ENCODE measurements around the gene SLC11A1.
A peak's percentile ranks its signal among the peaks of the same experiment; 100 is the strongest.

The SLC11A1 gene

DNA sequence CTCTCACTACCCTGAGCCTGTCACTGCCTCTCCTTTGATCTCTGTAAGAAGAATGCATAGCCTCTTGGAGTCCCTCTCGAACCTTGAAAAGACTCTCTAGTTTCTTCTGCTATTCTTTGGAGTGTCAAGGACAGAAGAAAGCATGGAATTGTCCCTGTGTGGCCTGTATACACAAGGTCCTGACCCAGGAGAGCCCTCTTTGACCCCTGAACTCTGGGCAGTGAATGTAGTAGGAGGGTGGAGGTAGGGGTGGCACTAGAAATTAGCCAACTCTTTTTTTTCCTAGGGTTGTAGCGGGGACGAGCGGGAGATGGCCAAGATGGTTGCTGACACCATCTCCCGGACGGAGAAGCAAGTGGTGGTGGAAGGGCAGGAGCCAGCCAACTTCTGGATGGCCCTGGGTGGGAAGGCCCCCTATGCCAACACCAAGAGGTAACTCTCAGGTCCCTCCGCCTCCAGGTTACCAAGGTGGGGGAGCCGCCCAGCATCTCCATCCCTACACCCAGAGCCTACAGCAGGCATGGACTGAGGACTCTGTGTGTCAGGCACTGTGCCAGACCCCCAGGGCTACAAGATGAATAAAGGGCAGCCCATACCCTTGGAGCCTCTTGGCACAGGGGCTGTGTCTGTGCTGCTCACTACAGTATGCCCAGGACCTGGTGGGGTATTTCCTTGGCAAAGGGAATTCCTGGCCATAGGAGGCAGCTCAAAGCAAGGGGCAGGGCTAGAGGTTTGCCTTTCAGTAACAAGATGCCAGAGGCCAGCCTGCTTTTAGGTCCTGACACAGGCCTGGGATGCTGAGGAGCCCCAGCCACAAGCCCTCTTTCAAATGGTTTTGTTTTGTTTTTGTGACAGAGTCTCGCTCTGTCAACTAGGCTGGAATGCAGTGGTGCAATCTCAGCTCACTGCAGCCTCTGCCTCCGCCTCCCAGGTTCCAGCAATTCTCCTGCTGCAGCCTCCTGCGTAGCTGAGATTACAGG lies 53.2 kb downstream of the SLC11A1 start:
- no peak for TF ChIP-seq GATA3 (IDR thresholded peaks at IDR 0.05; ENCODE audit: low read depth, low read length)
- TF ChIP-seq GATA2 (IDR thresholded peaks at IDR 0.05; ENCODE audit: low read depth, low read length), result no peak

DNA sequence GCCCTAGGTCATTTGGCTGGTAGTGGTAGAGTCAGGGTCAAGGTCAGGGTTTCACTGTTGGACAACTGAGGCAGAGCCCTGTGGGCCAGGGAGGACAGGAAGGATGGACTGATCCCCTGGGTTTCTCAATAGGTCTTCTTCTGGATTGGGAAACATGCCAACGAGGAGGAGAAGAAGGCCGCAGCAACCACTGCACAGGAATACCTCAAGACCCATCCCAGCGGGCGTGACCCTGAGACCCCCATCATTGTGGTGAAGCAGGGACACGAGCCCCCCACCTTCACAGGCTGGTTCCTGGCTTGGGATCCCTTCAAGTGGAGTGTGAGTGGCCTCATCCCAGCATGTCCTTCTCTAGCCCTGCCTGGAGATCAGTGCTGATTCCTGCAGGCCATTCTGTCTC lies 54.9 kb downstream of the SLC11A1 start:
- no peak for TF ChIP-seq GATA3 (IDR thresholded peaks at IDR 0.05; ENCODE audit: low read depth, low read length)
- TF ChIP-seq GATA2 (IDR thresholded peaks at IDR 0.05; ENCODE audit: low read depth, low read length), result no peak

DNA sequence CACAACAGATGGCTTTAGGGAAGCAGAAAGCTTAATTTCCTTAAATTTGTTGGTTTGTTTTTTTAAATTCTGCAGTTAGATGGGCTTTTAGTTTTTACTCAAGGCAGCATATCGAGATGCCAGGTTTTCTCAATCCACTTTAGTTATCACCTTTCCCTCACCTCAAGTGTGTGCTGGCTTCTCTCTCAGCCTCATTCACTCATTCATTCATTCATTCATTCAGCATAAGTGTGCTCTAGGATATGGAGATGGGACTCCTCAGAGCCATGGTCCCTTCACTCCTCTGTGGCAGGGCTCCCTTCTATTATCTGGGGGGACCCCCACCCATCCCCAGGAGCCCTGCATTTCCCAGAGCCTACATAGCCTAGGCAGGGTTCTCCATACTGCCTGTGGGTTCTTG lies 55.9 kb downstream of the SLC11A1 start:
- TF ChIP-seq GATA3 (IDR thresholded peaks at IDR 0.05; ENCODE audit: low read depth, low read length), result no peak
- no peak for TF ChIP-seq GATA2 (IDR thresholded peaks at IDR 0.05; ENCODE audit: low read depth, low read length)

DNA sequence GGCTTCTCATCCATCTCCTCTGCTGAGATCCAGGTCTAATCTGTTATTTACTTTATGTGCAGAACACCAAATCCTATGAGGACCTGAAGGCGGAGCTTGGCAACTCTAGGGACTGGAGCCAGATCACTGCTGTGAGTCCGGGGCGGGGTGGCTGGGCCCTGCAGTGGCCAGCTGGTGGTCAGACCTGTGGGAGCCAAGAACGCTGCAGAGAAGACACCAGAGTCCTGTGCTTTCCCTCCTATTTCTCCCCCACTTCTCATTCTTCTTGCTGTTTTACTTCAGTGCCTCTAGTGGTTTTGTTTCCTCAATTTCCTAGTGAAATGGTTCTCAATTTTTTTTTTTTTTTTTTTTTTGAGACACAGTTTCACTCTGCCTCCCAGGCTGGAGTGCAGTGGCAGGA lies 56.5 kb downstream of the SLC11A1 start:
- no peak for TF ChIP-seq GATA3 (IDR thresholded peaks at IDR 0.05; ENCODE audit: low read depth, low read length)

DNA sequence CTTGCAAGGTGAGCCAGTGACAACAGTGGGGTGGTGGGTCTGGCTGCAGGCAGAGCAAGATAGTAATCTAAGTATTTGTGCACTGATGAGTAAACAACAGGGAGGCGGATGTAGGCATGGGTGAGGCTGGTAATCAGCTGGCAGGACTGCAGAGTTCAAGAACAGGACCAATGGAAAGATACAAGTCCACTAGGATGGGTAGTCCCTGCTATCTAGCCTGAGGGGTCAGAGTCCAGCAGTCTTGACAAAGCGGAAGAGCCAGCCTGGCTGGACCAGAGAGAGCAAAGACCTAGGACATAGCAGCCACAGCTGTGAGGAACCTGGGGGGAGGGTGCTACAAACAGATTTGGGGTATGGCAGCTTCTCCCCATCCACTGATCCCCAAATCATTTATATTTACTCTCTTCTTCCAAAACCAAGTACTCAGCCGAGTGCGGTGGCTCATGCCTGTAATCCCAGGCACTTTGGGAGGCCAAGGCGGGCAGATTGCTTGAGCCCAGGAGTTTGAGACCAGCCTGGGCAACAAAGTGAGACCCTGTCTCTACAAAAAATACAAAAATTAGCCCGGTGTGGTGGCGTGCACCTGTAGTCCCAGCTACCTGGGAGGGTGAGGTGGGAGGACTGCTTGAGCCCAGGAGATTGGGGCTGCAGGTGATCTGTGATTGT lies 62.8 kb downstream of the SLC11A1 start:
- no peak for TF ChIP-seq GATA3 (IDR thresholded peaks at IDR 0.05; ENCODE audit: low read depth, low read length)
- peak; percentile 17; the same call in 1 of the 2 replicates for TF ChIP-seq GATA2 (IDR thresholded peaks at IDR 0.05; ENCODE audit: low read depth, low read length)

DNA sequence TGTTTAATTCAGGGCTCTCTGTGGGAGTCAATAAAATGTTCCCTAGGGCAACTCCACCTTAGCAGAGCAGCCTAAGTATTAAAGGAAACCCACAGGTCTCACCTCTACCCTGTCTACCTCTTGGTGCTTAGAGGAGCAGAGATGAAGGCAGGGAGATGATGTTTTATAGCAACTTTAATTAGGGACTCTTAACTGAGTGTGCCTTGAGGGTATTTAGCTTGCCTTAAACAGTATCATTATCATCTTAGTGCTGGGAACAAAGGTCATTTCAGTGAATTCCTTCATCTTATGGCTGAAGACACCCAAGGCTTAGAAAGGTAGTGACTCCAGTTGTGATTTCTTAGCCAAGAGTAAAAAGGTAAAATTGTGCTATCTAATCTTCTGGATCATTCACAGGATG lies 63.5 kb downstream of the SLC11A1 start:
- TF ChIP-seq GATA2 (IDR thresholded peaks at IDR 0.05; ENCODE audit: low read depth, low read length) (no peak), GATA3 (IDR thresholded peaks at IDR 0.05; ENCODE audit: low read depth, low read length) (no peak)

Measured in SH-SY5Y (cell line).